HepG2 (cell line): ENCODE results near the gene TATDN3. TPM values are rescaled to one million over a fixed set of nuclear protein-coding genes. Genes with fewer than 3 reads are reported as not detected.
"Not testable (repeated sequence)": the region's sequence is repeated elsewhere in the genome, so short reads cannot be mapped to it uniquely, and the experiment has no call there.

ENCODE experiments used
- ATAC-seq: fragments of 200-7000 bp; cut with Tn5 transposase; 3 replicates; pipeline ENCODE4 v1.9.1; 2020; ENCODE audit warnings: mild to moderate bottlenecking, moderate library complexity
- BruUV-seq: library from RNA; stranded (reverse); fragments of 400-500 nt; replicated peaks from 2 replicates; lab custom pipeline; 2021; lab: Mats Ljungman, UMichigan
- CTCF ChIA-PET: fragments of 300-600 bp; formaldehyde crosslinking; extraction: SDS; loops from one replicate; lab custom pipeline; 2021; ENCODE audit warnings: low total read pairs, inconsistent platforms, low intra/inter-chr PET ratio; lab: Yijun Ruan, JAX
- POLR2A ChIA-PET: fragments of 350-600 bp; sonication (Branson Sonifier 250); formaldehyde crosslinking; loops from one replicate; lab custom pipeline; 2020; ENCODE audit warnings: antibody characterized with exemption, inconsistent platforms; lab: Yijun Ruan, JAX
- DNase-seq: peaks from one replicate; pipeline ENCODE4 v3.0.0-alpha.2; 2015; ENCODE audit warnings: low spot score
- FAIRE-seq: peaks from 3 replicates; lab custom pipeline; 2011; peaks lifted over from hg19 to GRCh38; lab: Jason Lieb, UNC
- H2AFZ ChIP-seq: one replicate; pipeline ENCODE4 v1.6.1; 2011; ENCODE audit warnings: low read length, inconsistent platforms
- H3K27ac ChIP-seq: fragments of 300-600 bp; 3 replicates; pipeline ENCODE4 v1.8.0; 2011; ENCODE audit warnings: mixed run types, mild to moderate bottlenecking, mixed read lengths, low read length, inconsistent platforms; ENCODE audit not compliant: insufficient read depth; ENCODE audit errors: extremely low read length
- H3K27me3 ChIP-seq, 2 experiments: fragments of 200-600 bp in 1 of 2; 2 replicates in 1 of 2; 3 replicates in 1 of 2; pipeline versions ENCODE4 v1.6.0 to v1.8.0; 2011; ENCODE audit warnings: low read length in 2 of 2, mild to moderate bottlenecking in 2 of 2, moderate library complexity in 2 of 2, inconsistent platforms in 1 of 2; ENCODE audit not compliant: insufficient read depth in 2 of 2, control insufficient read depth in 1 of 2
- H3K36me3 ChIP-seq, 2 experiments: fragments of 200-600 bp in 1 of 2; replicated peaks in 1 of 2; 2 replicates in 1 of 2; 3 replicates in 1 of 2; pipeline versions ENCODE4 v1.5.1 to v1.8.0; 2011; ENCODE audit warnings: low read length in 2 of 2, inconsistent platforms in 1 of 2; ENCODE audit not compliant: insufficient read depth in 2 of 2, control insufficient read depth in 1 of 2
- H3K4me1 ChIP-seq: 2 replicates; pipeline ENCODE4 v1.5.1; 2012; ENCODE audit warnings: low read length, inconsistent platforms; ENCODE audit not compliant: insufficient read depth
- H3K4me2 ChIP-seq: 2 replicates; pipeline ENCODE4 v1.6.0; 2011; ENCODE audit warnings: low read depth, low read length, inconsistent platforms
- H3K4me3 ChIP-seq, 3 experiments: fragments of 200-600 bp in 1 of 3; sonication (generic), shearing (Covaris generic) in 1 of 3; replicated peaks in 1 of 3; 2 replicates each; pipeline ENCODE4 v1.5.1; 2011 to 2016; ENCODE audit warnings: low read length in 3 of 3, inconsistent platforms in 2 of 3, low read depth in 2 of 3, mild to moderate bottlenecking in 2 of 3, control low read depth in 1 of 3, mixed read lengths in 1 of 3; ENCODE audit not compliant: insufficient read depth in 1 of 3
- H3K79me2 ChIP-seq: one replicate; pipeline ENCODE4 v1.6.1; 2011; ENCODE audit warnings: low read length, inconsistent platforms; ENCODE audit not compliant: insufficient read depth
- H3K9ac ChIP-seq: 2 replicates; pipeline ENCODE4 v1.6.0; 2011; ENCODE audit warnings: mild to moderate bottlenecking, low read depth, low read length, inconsistent platforms; ENCODE audit not compliant: insufficient read depth
- H3K9me3 ChIP-seq: 2 replicates; pipeline ENCODE4 v1.5.1; 2012; ENCODE audit warnings: mild to moderate bottlenecking, low read length
- H4K20me1 ChIP-seq: 2 replicates; pipeline ENCODE4 v1.6.0; 2011; ENCODE audit warnings: inconsistent platforms, mild to moderate bottlenecking, low read length, moderate library complexity; ENCODE audit not compliant: insufficient read depth
- CEBPB ChIP-seq: IDR thresholded peaks from 2 replicates; pipeline ENCODE4 v1.6.1; 2011; ENCODE audit warnings: low read depth, low read length, improper control_type of control experiment, borderline replicate concordance
- CEBPG ChIP-seq: IDR thresholded peaks from 2 replicates; pipeline ENCODE4 v1.6.1; 2016
- DNMT3B ChIP-seq: conservative IDR thresholded peaks from 2 replicates; pipeline ENCODE4 v1.6.1; 2016; ENCODE audit warnings: missing biosample characterization, control low read depth
- FOXM1 ChIP-seq: sonication (generic); formaldehyde crosslinking; IDR thresholded peaks from 2 replicates; pipeline ENCODE4 v1.5.0; 2020; ENCODE audit warnings: missing genetic modification reagents
- GPN1 ChIP-seq: sonication (generic); formaldehyde crosslinking; IDR thresholded peaks from 2 replicates; pipeline ENCODE4 v1.5.1; 2020; ENCODE audit warnings: missing genetic modification reagents, borderline replicate concordance
- MXI1 ChIP-seq: IDR thresholded peaks from 3 replicates; pipeline ENCODE4 v1.6.1; 2012; ENCODE audit warnings: low read depth, low read length, inconsistent platforms, borderline replicate concordance
- NR2F6 ChIP-seq, 2 experiments: IDR thresholded peaks; 2 replicates each; pipeline ENCODE4 v1.6.1; 2016; ENCODE audit warnings: antibody characterized with exemption in 1 of 2, mild to moderate bottlenecking in 1 of 2
- ZFX ChIP-seq: sonication (generic); formaldehyde crosslinking; IDR thresholded peaks from 2 replicates; pipeline ENCODE4 v1.4.0; 2020; ENCODE audit warnings: mild to moderate bottlenecking, low read depth, missing genetic modification reagents, moderate library complexity
- ZFYVE20 ChIP-seq: sonication (generic); formaldehyde crosslinking; IDR thresholded peaks from 2 replicates; pipeline ENCODE4 v1.8.0; 2023; ENCODE audit warnings: low read depth, mild to moderate bottlenecking, moderate library complexity, missing genetic modification reagents, borderline replicate concordance
- ZNF160 ChIP-seq: sonication (generic); formaldehyde crosslinking; IDR thresholded peaks from 2 replicates; pipeline ENCODE4 v1.8.0; 2022; ENCODE audit warnings: mild to moderate bottlenecking, inconsistent platforms, missing genetic modification reagents
- ZNF460 ChIP-seq: sonication (generic); formaldehyde crosslinking; IDR thresholded peaks from 2 replicates; pipeline ENCODE4 v1.5.1; 2020; ENCODE audit warnings: missing genetic modification reagents, mild to moderate bottlenecking, borderline replicate concordance
- ZNF770 ChIP-seq: sonication (generic); formaldehyde crosslinking; IDR thresholded peaks from 2 replicates; pipeline ENCODE4 v1.5.0; 2020; ENCODE audit warnings: mild to moderate bottlenecking, missing genetic modification reagents
- ZNF784 ChIP-seq: sonication (generic); formaldehyde crosslinking; IDR thresholded peaks from 2 replicates; pipeline ENCODE4 v1.5.1; 2020; ENCODE audit warnings: missing genetic modification reagents, mild to moderate bottlenecking, borderline replicate concordance
- WGBS: methylation state at CpG from one replicate; pipeline ENCODE4 v1.1.6; 2017; ENCODE audit warnings: low lambda C conversion rate; 5-methylcytosine and 5-hydroxymethylcytosine counted together
- in situ Hi-C: cut with HindIII; loops from 2 replicates; pipeline ENCODE4 v1.10.0; 2017; ENCODE audit warnings: low pct_unique_long_range_greater_than_20kb; ENCODE audit not compliant: extremely low pct_ligation_motif_present
- intact Hi-C: fragments of 100-400 bp; cut with micrococcal nuclease; formaldehyde crosslinking; loops from one replicate; pipeline ENCODE4 v1.10.0; 2022; ENCODE audit not compliant: unreplicated experiment
- polyA plus RNA-seq, 8 experiments: library from polyadenylated mRNA; depleted of rRNA in 3 of 8; stranded (reverse) in 7 of 8; unstranded in 1 of 8; fragments of >200 nt; fragmentation: Illumina TruSeq in 4 of 8; extraction: Trizol in 4 of 8; gene quantifications; 2 replicates each; pipeline versions ENCODE4 v1.2.1 to v1.2.3, GENCODE V29; 2011 to 2016; ENCODE audit warnings: low read depth in 4 of 8, missing spikeins in 1 of 8, mixed read lengths in 1 of 8; ENCODE audit not compliant: insufficient read depth in 1 of 8
- total RNA-seq, 5 experiments: library from RNA; depleted of rRNA; stranded (reverse); fragments of >200 nt; fragmentation: Illumina TruSeq; extraction: Trizol; gene quantifications; 2 replicates each; pipeline ENCODE4 v1.2.3, GENCODE V29; 2016; ENCODE audit warnings: low read depth in 1 of 5
- TF ChIP-seq, protein P1 (sequence below): sonication (generic); formaldehyde crosslinking; IDR thresholded peaks from 2 replicates; pipeline ENCODE4 v1.8.1; 2023; ENCODE audit warnings: mild to moderate bottlenecking, inconsistent platforms, moderate library complexity, missing genetic modification reagents, borderline replicate concordance
- TF ChIP-seq, protein P2 (sequence below): sonication (generic); formaldehyde crosslinking; IDR thresholded peaks from 2 replicates; pipeline ENCODE4 v1.4.0; 2020; ENCODE audit warnings: missing genetic modification reagents

TATDN3 gene
- total and polyA plus RNA-seq, 2 of the 13 experiments (the other 11 are each of a cell fraction or from before 2014, with no cell fraction given): 7.3 to 8.6 TPM

DNA sequence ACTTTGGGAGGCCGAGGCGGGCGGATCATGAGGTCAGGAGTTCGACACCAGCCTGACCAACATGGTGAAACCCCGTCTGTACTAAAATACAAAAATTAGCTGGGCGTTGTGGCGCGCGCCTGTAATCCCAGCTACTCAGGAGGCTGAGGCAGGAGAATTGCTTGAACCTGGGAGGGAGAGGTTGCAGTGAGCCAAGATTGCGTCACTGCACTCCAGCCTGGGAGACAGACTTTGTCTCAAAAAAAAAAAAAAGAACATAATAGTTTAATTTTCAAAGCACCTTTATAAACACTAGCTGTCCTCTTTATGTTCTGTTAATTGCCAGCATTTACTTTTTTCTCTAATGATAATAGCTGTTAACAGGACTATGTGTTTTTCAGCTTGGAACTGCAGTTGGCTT, 71.7 kb downstream of the TATDN3 start:
- H3K27me3 ChIP-seq, BruUV-seq, intact Hi-C loops, CTCF ChIA-PET, DNase-seq, H3K36me3 ChIP-seq, H3K9me3 ChIP-seq, POLR2A ChIA-PET, in situ Hi-C loops, FAIRE-seq, ATAC-seq, H3K27ac ChIP-seq, H3K4me3 ChIP-seq, H2AFZ ChIP-seq, H3K9ac ChIP-seq: not testable (repeated sequence)
- Histone ChIP-seq H4K20me1 (peaks cover 12% of the 10 kb centered on the region), H3K4me1 (peaks cover 44% of the 10 kb centered on the region), H3K79me2 (peaks cover 58% of the 10 kb centered on the region), H3K4me2 (peak overlapping the region; percentile 52; the same call in 1 of the 2 replicates)
- TF ChIP-seq CEBPB (peak; percentile 21; the same call in 1 of the 2 replicates), ZNF460 (peak; percentile 16; the same call in 1 of the 2 replicates), ZNF770 (CRISPR knock-in tag) (0 out of 2 replicates have a peak, but pooled peaks have one; percentile 14), CEBPG (CRISPR knock-in tag) (peak; percentile 69)
- 94% methylated on average over 10 of the region's 10 CpGs for WGBS

- Histone ChIP-seq H2AFZ (no peak overlapping the region), H3K79me2 (peaks cover 51% of the 10 kb centered on the region), H3K9ac (no peak overlapping the region), H3K4me2 (no peak overlapping the region; the same call in 1 of the 2 replicates), H3K36me3 (peaks cover 4 to 16% of the 10 kb centered on the region in 2 experiments; a peak in 4 of 5 replicates), H3K4me1 (peaks cover 44% of the 10 kb centered on the region), H3K27ac (no peak overlapping the region), H3K4me3 (no peak overlapping the region), H3K27me3 (no peaks in the 10 kb centered on the region), H3K9me3 (no peaks in the 10 kb centered on the region), H4K20me1 (peaks cover 12% of the 10 kb centered on the region)
- DNase-seq (no peak), ATAC-seq (no peak), FAIRE-seq (no peak)
- ChIA-PET POLR2A (no interaction called here), CTCF (no interaction called here)
- no TSS peak for BruUV-seq
- no peak for TF ChIP-seq GPN1
- TF ChIP-seq FOXM1: no peak
- TF ChIP-seq NR2F6 (IDR thresholded peaks at IDR 0.05): no peak
- TF ChIP-seq NR2F6 (CRISPR knock-in tag; IDR thresholded peaks at IDR 0.05): no peak
- TF ChIP-seq, protein P1, sequence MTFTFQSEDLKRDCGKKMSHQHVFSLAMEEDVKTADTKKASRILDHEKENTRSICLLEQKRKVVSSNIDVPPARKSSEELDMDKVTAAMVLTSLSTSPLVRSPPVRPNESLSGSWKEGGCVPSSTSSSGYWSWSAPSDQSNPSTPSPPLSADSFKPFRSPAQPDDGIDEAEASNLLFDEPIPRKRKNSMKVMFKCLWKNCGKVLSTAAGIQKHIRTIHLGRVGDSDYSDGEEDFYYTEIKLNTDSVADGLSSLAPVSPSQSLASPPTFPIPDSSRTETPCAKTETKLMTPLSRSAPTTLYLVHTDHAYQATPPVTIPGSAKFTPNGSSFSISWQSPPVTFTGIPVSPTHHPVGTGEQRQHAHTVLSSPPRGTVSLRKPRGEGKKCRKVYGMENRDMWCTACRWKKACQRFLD (CRISPR knock-in tag): no peak
- TF ChIP-seq, protein P2, sequence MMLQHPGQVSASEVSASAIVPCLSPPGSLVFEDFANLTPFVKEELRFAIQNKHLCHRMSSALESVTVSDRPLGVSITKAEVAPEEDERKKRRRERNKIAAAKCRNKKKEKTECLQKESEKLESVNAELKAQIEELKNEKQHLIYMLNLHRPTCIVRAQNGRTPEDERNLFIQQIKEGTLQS: no peak
- no peak for TF ChIP-seq MXI1
- TF ChIP-seq ZNF160 (CRISPR knock-in tag): no peak
- TF ChIP-seq ZFYVE20: no peak
- TF ChIP-seq ZNF784: no peak
- no peak for TF ChIP-seq ZFX
- TF ChIP-seq DNMT3B (CRISPR knock-in tag): no peak
- WGBS: 97% methylated on average over 4 of the region's 4 CpGs
- intact Hi-C loops: no loop called here
- in situ Hi-C loops: no loop called here
Observed at GRCh38 chr1:212864201-212864600, 72.5 kb downstream of the TATDN3 start.
